Upper lobe of right lung (tissue), 1 donor: ENCODE data around the gene IPO11. TPM values are rescaled to one million over a fixed set of nuclear protein-coding genes. Genes with fewer than 3 reads are reported as not detected.

Source experiments
- ATAC-seq: fragments of 200-7000 bp; cut with Tn5 transposase; one replicate; pipeline ENCODE4 v1.9.1; 2020; ENCODE audit warnings: mild to moderate bottlenecking, moderate library complexity
- DNase-seq: peaks from one replicate; pipeline ENCODE4 v3.0.0-alpha.2; 2020
- H3K27ac ChIP-seq: fragments of 200-600 bp; one replicate; pipeline ENCODE4 v1.8.0; 2022
- H3K27me3 ChIP-seq: fragments of 200-600 bp; one replicate; pipeline ENCODE4 v1.8.0; 2022; ENCODE audit warnings: mild to moderate bottlenecking
- H3K36me3 ChIP-seq: fragments of 200-600 bp; one replicate; pipeline ENCODE4 v1.8.0; 2022
- H3K4me1 ChIP-seq: fragments of 200-600 bp; one replicate; pipeline ENCODE4 v1.8.0; 2022
- H3K4me3 ChIP-seq: fragments of 200-600 bp; one replicate; pipeline ENCODE4 v1.8.0; 2022; ENCODE audit warnings: mild to moderate bottlenecking
- H3K9me3 ChIP-seq: fragments of 200-600 bp; one replicate; pipeline ENCODE4 v1.8.0; 2022
- intact Hi-C: fragments of 100-400 bp; cut with DNase I; formaldehyde crosslinking; loops from one replicate; pipeline ENCODE4 v1.11.0; 2022
- total RNA-seq: library from RNA; stranded (reverse); fragmentation: NEBNext Ultra II Directional; extraction: Animal tissue kit (Norgen Biotek cat#: 25700); gene quantifications from one replicate; pipeline ENCODE4 v1.2.1, GENCODE V29; 2021
- TF ChIP-seq, protein P1 (sequence below): fragments of 200-600 bp; IDR thresholded peaks from one replicate; pipeline ENCODE4 v1.8.0; 2022; ENCODE audit warnings: antibody characterized with exemption
- donor health status: DM: no; HTN: yes; CAD: no; lungs with severe emphysema.

Gene IPO11
- total RNA-seq, 1 donor from 2014 or later: 31.2 TPM

DNA sequence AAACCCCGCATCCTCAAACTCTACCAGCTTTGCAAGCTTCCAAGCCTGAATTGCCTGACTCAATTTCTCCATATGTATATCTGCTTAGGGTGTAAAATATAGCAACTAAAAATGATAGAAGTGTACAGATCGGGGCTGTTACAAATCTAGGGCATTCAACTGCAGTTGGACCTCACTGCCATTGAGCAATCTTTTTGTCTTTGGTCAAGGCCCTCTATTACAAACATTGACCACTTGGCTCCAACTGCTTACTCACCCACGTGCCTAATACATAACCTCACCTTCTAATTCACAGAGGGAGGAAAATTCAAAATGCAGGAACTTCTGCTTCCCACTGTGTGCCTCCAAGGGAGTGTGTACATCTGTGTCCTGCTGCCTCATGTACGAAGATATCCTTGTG lies 176.1 kb downstream of the IPO11 start:
- Histone ChIP-seq H3K36me3 (peaks cover 8% of the 10 kb centered on the region), H3K4me3 (no peak overlapping the region), H3K9me3 (no peaks in the 10 kb centered on the region), H3K4me1 (no peaks in the 10 kb centered on the region), H3K27ac (no peak overlapping the region), H3K27me3 (no peaks in the 10 kb centered on the region)
- DNase-seq (no peak), ATAC-seq (no peak)
- intact Hi-C loops: no loop called here
- TF ChIP-seq, protein P1, sequence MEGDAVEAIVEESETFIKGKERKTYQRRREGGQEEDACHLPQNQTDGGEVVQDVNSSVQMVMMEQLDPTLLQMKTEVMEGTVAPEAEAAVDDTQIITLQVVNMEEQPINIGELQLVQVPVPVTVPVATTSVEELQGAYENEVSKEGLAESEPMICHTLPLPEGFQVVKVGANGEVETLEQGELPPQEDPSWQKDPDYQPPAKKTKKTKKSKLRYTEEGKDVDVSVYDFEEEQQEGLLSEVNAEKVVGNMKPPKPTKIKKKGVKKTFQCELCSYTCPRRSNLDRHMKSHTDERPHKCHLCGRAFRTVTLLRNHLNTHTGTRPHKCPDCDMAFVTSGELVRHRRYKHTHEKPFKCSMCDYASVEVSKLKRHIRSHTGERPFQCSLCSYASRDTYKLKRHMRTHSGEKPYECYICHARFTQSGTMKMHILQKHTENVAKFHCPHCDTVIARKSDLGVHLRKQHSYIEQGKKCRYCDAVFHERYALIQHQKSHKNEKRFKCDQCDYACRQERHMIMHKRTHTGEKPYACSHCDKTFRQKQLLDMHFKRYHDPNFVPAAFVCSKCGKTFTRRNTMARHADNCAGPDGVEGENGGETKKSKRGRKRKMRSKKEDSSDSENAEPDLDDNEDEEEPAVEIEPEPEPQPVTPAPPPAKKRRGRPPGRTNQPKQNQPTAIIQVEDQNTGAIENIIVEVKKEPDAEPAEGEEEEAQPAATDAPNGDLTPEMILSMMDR: no peak

DNA sequence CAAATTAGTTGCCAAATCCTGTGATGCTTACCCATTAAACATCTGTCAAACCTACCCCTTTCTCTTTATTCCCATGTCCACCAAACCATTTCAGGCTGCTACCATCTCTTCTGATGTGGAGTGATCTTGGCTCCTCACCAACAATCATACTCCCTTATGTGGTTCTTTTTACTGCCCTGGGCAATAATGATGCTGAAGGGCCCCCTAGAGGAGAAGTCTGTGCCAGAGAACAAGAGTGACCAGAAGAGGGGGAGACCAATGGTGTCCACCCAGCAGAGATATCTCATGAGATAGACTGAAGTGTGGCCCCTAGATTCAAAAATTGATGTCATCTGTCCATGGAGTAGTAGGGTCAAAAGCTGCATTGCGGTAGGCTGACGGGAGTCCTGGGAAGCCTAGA lies 176.9 kb downstream of the IPO11 start:
- Histone ChIP-seq H3K4me1 (no peaks in the 10 kb centered on the region), H3K27ac (no peak overlapping the region), H3K27me3 (no peaks in the 10 kb centered on the region), H3K4me3 (no peak overlapping the region), H3K36me3 (peaks cover 11% of the 10 kb centered on the region), H3K9me3 (no peaks in the 10 kb centered on the region)
- no peak for DNase-seq
- TF ChIP-seq, protein P1: no peak
- intact Hi-C loops: no loop called here
- peak; percentile 20 for ATAC-seq

DNA sequence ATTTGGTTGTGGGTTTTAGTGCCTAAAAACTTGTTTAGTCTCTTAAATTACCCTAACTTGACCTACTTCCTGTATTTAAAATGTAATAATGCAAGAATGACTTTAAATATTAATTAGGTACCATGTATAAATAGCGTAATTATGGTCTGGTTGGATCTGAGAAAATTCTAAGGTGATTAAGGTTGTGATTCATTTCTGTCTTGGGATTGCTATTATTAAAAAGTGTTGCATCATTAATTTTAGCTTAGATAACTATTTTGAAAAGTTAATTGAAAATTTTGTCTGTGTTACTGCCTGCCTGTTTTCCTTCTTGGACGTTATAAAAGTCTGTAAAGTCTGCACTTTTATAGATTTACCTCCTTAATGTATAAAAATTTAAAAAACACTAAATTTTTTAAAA lies 177.8 kb downstream of the IPO11 start:
- no peak overlapping the region for H3K27ac ChIP-seq
- TF ChIP-seq, protein P1: no peak
- no peaks in the 10 kb centered on the region for H3K27me3 ChIP-seq
- peaks cover 11% of the 10 kb centered on the region for H3K36me3 ChIP-seq
- H3K9me3 ChIP-seq: no peaks in the 10 kb centered on the region
- H3K4me3 ChIP-seq: no peak overlapping the region
- no peak for DNase-seq
- intact Hi-C loops: no loop called here
- no peaks in the 10 kb centered on the region for H3K4me1 ChIP-seq
- no peak for ATAC-seq

DNA sequence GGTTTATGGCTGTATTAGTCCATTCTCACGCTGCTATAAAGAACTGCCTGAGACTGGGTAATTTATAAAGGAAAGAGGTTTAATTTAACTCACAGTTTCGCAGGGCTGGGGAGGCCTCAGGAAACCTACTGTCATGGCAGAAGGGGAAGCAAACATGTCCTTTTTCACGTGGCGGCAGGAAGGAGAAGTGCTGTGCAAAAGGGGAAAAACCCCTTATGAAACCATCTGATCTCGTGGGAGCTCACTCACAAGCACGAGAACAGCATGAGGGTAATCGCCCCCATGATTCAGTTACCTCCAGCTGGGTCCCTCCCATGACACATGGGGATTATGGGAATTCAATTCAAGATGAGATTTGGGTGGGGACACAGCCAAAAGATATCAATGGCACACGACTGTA lies 180.0 kb downstream of the IPO11 start:
- DNase-seq: no peak
- no peak for ATAC-seq
- Histone ChIP-seq H3K27ac (no peak overlapping the region), H3K4me3 (no peak overlapping the region), H3K36me3 (peaks cover 11% of the 10 kb centered on the region), H3K27me3 (no peaks in the 10 kb centered on the region), H3K9me3 (no peaks in the 10 kb centered on the region), H3K4me1 (no peaks in the 10 kb centered on the region)
- TF ChIP-seq, protein P1: no peak
- intact Hi-C loops: no loop called here

DNA sequence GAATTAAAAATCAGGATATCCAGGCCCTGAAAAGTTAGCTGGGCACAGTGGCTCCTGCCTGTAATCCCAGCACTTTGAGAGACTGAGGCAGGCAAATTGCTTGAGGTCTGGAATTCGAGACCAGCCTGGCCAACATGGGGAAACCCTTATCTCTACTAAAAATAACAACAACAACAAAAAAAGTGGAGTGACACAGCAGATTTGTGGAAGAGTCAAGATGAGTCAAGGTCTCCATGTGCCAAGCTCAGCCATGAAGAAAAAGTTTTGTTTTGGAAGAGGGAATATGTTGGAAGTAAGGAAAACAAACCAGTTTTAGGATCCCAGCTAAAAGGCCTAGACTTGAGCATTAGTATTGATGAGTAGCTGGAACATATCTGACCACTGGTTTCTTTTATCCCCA lies 180.8 kb downstream of the IPO11 start:
- H3K4me3 ChIP-seq: no peak overlapping the region
- peaks cover 11% of the 10 kb centered on the region for H3K36me3 ChIP-seq
- intact Hi-C loops: no loop called here
- TF ChIP-seq, protein P1: no peak
- H3K27me3 ChIP-seq: no peaks in the 10 kb centered on the region
- ATAC-seq (no peak), DNase-seq (no peak)
- no peak overlapping the region for H3K27ac ChIP-seq
- no peaks in the 10 kb centered on the region for H3K4me1 ChIP-seq
- H3K9me3 ChIP-seq: no peaks in the 10 kb centered on the region

DNA sequence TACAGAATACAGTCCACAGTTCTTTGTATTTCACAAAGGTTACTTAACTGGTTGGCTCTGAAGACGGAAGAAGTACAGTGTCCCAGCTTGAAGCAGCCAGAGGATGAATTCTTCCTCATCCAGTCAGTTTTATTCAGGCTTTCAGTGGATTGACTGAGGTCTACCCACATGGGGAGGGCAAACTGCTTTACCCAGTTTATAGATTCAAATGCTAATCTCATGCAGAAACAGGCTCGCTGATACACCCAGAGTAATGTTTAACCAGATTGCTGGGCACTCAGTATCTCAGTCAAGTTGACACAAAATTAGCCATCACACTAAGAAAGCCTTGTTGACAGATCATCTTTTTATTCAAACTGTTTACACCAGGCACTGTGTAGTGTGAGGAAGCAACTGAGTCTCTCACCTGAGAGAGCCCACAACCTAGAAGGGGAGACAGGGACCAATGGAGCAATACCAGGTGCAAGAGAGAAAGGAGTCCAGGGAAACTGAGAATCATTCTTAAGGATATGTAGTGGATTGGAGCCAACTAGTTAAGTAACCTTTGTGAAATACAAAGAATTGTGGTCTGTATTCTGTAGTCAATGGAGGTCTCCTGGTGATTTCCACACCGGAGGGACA lies 181.9 kb downstream of the IPO11 start:
- no peak for ATAC-seq
- Histone ChIP-seq H3K36me3 (peaks cover 11% of the 10 kb centered on the region), H3K27ac (no peak overlapping the region), H3K9me3 (no peaks in the 10 kb centered on the region), H3K27me3 (no peaks in the 10 kb centered on the region), H3K4me1 (no peaks in the 10 kb centered on the region), H3K4me3 (no peak overlapping the region)
- DNase-seq: no peak
- TF ChIP-seq, protein P1: no peak
- intact Hi-C loops: no loop called here
